AG09309 (cell line): Measurements from ENCODE around the gene FAM200C.
A peak's percentile ranks its signal among the peaks of the same experiment; 100 is the strongest.

Experiments
- DNase-seq: peaks from one replicate; pipeline ENCODE4 v3.0.0-alpha.2; 2010; ENCODE audit warnings: low read depth
- H3K4me3 ChIP-seq: 2 replicates; pipeline ENCODE4 v1.5.1; 2011; ENCODE audit warnings: mild to moderate bottlenecking, low read depth, low read length, moderate library complexity; ENCODE audit not compliant: control insufficient read depth
- TF ChIP-seq, protein P1 (sequence below): IDR thresholded peaks from 2 replicates; pipeline ENCODE4 v1.5.1; 2011; ENCODE audit warnings: mild to moderate bottlenecking, low read depth, low read length, inconsistent platforms; ENCODE audit not compliant: insufficient read depth, control insufficient read depth; ENCODE audit errors: missing control alignments

FAM200C gene

GRCh38 chr5:160397492-160397891 lies 2.4 kb downstream of the FAM200C start:
- no peak overlapping the region for H3K4me3 ChIP-seq
- TF ChIP-seq, protein P1, sequence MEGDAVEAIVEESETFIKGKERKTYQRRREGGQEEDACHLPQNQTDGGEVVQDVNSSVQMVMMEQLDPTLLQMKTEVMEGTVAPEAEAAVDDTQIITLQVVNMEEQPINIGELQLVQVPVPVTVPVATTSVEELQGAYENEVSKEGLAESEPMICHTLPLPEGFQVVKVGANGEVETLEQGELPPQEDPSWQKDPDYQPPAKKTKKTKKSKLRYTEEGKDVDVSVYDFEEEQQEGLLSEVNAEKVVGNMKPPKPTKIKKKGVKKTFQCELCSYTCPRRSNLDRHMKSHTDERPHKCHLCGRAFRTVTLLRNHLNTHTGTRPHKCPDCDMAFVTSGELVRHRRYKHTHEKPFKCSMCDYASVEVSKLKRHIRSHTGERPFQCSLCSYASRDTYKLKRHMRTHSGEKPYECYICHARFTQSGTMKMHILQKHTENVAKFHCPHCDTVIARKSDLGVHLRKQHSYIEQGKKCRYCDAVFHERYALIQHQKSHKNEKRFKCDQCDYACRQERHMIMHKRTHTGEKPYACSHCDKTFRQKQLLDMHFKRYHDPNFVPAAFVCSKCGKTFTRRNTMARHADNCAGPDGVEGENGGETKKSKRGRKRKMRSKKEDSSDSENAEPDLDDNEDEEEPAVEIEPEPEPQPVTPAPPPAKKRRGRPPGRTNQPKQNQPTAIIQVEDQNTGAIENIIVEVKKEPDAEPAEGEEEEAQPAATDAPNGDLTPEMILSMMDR = no peak
- DNase-seq = no peak

- TF ChIP-seq, protein P1 = no peak
- DNase-seq = no peak
- no peak overlapping the region for H3K4me3 ChIP-seq
Measured at GRCh38 chr5:160395111-160395510, 4.7 kb downstream of the FAM200C start.

GRCh38 chr5:160390787-160391696 lies 8.8 kb downstream of the FAM200C start:
- TF ChIP-seq, protein P1 = peak; percentile 43
- H3K4me3 ChIP-seq = no peak overlapping the region
- no peak for DNase-seq

- TF ChIP-seq, protein P1 = no peak
- no peak for DNase-seq
- H3K4me3 ChIP-seq = no peak overlapping the region
Measured at GRCh38 chr5:160387445-160387844, 12.4 kb downstream of the FAM200C start.

GRCh38 chr5:160385496-160385895 lies 14.4 kb downstream of the FAM200C start:
- TF ChIP-seq, protein P1 = no peak
- DNase-seq = no peak

DNA sequence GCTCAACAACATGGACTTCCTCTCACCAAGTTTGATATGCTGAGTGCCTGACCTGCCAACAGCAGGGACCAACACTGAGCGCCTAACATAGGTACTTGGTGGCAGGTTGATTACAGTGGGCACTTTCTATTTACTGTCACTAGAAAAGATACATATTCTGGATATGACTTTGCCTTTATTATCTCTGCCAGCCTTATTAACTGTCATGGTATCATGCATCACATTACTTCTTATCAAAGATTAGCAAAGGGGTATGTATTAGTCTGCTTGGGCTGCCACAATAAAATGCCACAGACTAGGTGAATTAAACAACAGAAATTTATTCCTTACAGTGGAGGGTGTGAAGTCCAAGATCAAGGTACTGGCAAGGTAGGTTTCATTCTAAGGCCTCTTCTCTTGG lies 15.2 kb downstream of the FAM200C start:
- TF ChIP-seq, protein P1 = no peak
- no peak overlapping the region for H3K4me3 ChIP-seq
- DNase-seq = no peak

More at GRCh38 chr5:160385496-160385895, 14.4 kb downstream of the FAM200C start:
- no peak overlapping the region for H3K4me3 ChIP-seq

DNA sequence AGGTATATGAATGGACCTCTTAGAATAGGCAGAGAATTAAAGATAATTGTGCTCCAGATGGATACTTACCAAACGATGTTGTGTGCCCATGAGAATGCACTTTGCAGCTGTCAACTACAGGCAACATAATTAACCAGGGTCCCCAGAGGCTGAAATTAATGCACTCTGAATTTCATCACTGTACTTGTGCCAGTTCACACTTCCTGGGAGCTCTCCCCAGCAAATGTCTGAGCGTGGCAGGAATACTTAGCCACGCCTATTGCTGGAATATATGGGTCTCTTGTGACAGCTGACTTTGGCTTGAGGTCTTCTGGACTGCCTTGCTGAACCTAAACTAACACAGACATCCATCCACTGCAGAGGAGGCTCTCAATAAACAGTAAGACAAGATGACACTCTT lies 17.5 kb downstream of the FAM200C start:
- TF ChIP-seq, protein P1 = no peak
- no peak for DNase-seq
- no peak overlapping the region for H3K4me3 ChIP-seq
